Activated T-helper 9 cell treated with anti-CD3 and anti-CD28 coated beads, Interleukin-2, amount 50 U/mL, for 16 hours (primary cell): Measurements from ENCODE around the gene NUDT22.

Experiments used
- DNase-seq: peaks from one replicate; pipeline ENCODE4 v3.0.0-alpha.2; 2020; ENCODE audit warnings: low read depth

NUDT22 gene

DNA sequence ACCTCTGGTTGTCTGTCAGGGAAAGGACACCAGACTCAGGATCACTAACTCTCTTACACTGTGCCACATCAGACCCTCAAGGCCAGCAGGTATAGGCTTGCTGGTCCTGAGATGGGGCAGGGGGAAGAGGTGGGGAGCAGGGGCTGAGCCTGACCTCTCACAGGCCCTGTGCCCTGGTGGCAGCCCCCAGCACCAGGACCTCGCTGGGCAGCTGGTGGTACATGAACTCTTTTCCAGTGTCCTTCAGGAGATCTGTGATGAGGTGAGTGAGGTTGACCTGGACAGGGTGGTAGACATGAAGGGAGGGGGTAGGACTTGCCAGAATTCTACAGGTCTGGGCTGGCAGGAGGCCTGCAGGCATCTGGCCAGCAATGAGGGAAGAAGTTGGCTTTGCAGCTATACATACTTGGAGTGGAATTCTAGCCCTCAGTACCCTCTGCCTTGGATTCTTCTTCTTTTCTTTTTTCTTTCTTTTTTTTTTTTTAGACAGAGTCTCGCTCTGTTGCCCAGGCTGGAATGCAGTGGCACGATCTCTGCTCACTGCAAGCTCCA is 1.4 kb downstream of the NUDT22 start:
- DNase-seq = no peak

DNA sequence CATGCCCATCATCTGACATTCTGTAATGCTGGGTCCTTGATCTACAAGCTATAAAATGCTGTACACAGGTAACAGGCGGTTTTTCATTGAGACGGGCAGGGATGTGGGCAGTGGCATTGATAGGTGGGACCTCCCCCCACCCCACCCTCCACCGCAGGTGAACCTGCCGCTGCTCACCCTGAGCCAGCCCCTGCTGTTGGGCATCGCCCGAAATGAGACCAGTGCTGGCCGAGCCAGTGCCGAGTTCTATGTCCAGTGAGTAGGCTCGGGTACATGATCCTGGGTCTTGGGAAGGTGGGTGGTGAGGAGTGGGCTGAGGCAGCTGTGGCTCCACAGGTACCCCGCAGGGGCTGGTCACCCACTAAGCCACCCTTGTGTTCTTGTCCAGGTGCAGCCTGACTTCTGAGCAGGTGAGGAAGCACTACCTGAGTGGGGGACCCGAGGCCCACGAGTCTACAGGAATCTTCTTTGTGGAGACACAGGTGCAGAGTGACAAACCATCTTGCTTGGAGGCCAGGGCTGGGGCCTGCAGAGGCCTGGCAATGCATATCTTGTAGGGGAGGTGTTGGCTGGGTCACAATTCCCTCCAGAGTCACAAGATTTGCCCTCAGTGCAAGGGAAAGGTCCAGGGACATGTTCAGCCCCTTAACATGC is 3.1 kb downstream of the NUDT22 start:
- DNase-seq = no peak

DNA sequence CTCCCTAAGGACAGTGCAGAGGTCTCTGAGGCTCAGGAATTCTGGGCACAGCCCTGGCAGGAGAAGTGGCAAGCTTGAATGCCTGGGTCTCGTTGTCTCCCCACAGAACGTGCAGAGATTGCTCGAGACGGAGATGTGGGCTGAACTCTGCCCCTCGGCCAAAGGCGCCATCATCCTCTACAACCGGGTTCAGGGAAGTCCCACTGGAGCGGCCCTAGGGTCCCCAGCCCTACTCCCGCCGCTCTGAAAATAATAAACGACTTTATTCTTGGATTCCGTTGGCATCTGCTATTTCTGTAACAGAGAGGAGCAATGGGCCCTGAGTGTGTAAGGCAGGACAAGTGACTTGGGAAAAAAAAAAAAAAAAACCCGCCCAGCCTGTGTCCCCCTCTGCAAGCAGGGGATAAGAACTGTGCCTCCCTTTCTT is 3.7 kb downstream of the NUDT22 start:
- no peak for DNase-seq

DNA sequence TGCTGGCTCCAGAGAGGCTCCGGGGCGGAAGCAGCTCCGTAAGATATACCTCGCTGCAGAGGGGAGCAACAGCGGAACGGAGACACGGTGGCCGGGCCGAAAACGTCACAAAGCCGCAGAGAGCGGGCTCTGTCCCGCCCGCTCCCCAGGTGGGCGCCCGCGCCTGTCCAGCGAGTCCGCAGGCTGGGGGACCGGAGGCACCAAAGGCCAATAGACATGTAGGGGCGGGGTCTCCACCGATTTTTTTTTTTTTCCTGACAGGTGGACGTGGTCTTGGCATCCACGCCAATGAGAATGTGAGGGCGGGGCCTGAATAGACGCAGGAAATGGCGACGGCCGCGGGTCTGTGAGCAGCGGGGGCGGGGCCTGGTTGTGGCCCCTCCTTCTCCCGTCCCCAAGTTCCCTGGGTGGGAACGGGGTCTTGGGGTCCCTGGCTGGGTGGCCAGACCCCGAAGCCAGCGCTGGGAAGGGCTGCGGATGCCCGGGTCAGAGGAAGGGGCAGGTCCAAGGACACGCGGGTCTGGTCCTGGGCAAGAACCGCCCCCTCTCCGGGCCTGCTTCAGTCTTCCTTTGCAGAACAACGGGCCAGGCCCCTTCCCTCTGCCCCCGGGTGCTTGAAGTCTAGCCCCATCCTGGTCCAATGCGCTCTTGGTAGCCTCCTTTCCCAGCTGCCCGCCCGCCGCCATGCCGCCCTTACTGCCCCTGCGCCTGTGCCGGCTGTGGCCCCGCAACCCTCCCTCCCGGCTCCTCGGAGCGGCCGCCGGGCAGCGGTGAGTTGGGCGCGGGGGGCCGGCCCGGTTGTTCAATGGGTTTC is 4.3 kb downstream of the NUDT22 start, which contains the start of gene DNAJC4:
Gene DNAJC4, plus strand, starts transcription at position 378 of the 814 bp plus-strand sequence. Its CDS starts 307 bp downstream, at position 685.
- peak; percentile 84 for DNase-seq

DNA sequence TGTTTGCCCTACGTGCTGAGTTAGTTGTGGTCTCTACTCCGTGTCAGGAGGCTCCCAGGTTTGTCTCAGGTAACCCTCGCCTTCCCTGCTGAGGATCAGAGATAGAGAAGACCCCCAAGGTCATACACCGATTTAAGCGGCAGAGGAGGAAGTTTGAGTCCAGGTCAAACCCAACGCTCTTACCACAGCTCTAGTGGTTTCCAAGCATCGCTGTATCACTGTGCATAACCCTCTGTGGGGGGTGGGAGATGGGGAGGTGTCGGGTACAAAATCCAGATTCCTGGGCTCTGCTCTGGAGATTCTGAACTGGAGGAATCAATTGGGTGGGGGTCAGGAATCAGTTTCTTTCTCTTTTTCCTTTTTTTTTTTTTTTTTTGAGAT is 4.9 kb downstream of the NUDT22 start:
- no peak for DNase-seq

DNA sequence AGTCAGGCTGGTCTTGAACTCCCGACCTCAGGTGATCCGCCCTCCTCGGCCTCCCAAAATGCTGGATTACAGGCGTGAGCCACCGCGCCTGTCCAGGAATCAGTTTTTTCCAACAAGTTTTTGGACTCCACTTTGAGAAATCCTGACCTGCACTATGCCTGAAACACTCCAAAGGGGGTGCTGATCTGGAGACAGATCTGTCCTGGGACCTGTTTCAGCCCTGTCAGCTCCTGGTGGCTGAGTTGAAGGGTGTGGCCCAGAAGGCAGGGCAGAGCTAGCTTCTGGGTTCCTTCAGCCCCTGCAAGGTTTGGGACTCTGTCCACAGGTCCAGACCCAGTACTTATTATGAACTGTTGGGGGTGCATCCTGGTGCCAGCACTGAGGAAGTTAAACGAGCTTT is 5.5 kb downstream of the NUDT22 start:
- no peak for DNase-seq

DNA sequence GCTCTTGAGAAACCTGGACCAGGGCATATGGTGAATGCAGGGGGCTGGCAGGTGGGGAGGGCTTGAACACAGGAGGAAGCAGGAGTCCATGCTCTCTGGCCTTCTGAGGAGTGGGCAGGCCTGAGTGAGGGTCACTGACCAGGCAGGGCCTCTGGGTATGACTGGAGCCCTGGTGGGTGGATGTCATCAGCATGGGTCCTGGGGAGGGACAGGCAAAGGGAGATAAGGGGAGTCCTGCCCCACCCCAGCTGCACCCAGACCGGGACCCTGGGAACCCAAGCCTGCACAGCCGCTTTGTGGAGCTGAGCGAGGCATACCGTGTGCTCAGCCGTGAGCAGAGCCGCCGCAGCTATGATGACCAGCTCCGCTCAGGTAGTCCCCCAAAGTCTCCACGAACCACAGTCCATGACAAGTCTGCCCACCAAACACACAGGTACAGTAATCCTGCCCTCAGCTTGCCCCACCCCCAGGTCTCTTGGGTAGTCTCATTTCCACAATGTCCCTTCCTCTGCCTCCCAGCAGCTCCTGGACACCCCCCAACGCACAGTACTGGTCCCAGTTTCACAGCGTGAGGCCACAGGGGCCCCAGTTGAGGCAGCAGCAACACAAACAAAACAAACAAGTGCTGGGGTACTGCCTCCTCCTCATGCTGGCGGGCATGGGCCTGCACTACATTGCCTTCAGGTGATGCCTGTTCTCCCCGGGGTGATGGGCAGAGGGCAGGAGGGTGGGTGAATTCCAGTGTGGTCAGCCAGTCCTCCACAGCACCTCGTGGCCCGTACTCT is 6.3 kb downstream of the NUDT22 start:
- DNase-seq = no peak

DNA sequence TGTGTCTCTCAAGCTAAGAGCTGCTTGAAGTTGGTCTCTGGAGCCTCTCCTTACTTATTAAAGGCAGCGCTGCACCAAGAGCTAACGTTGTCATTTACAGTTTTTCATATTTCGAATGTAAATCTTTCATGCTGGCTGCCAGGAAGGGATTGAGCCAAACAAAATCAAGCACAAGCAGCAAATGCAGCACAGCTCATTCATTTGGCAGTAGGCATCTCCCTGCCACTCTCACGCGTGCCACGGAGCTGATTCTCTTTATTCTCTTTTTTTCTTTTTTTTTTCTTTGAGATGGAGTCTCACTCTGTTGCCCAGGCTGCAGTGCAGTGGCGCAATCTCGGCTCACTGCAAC is 6.9 kb downstream of the NUDT22 start:
- no peak for DNase-seq

DNA sequence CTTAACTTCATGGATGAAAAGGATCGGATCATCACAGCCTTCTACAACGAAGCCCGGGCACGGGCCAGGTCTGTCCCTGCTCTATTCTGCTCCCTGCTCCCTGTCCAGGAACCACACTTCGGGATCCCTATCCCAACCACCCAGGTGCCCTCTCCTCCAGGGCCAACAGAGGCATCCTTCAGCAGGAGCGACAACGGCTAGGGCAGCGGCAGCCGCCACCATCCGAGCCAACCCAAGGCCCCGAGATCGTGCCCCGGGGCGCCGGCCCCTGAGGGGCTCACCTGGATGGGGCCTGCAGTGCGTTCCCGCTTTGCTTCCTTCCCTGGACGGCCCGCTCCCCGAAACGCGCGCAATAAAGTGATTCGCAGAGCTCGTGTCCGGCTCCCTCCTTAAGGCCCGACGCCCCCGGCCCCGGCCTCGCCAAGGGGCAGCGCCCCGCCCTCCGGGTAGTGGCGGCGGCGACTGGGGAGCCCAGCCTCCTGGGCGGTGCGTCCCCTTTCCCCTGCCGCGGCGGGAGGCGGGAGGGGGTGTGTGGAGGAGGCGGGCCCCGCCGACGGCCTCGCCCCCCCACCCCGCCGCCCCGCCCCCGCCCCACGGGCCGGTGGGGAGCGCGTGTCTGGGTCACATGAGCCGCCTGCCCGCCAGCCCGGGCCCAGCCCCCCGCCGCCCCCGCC is 8.0 kb downstream of the NUDT22 start, which contains the start of gene VEGFB:
Gene VEGFB, plus strand, starts transcription at position 672 of the 674 bp plus-strand sequence. CDS start 250 bp downstream, outside the sequence.
- DNase-seq = peak; percentile 66

DNA sequence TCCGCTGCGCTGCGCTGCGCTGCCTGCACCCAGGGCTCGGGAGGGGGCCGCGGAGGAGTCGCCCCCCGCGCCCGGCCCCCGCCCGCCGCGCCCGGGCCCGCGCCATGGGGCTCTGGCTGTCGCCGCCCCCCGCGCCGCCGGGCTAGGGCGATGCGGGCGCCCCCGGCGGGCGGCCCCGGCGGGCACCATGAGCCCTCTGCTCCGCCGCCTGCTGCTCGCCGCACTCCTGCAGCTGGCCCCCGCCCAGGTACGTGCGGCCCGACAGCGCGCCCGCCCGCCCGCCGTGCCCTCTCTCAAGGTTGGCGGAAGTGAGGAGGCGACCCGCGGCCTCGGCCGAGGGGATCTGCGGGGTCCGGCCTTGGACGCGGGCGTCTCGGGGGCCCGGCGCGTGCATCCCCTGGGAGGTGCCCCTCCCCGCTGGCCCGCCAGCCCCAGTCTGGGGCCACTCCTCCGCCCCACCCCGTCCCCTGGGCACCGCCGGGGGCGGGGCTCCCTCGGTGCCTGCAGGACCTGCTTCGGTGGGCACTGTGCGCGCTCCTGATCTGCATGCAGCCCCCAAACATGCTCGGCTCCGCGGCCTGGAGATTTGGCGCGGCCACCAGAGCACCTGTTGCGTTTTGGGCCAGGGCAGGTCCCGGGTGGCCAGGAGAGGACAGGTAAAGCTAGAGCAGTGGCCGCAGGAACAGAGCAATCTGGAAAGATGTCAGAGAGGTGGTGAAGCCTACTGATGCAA is 8.7 kb downstream of the NUDT22 start:
- DNase-seq = peak; percentile 36

DNA sequence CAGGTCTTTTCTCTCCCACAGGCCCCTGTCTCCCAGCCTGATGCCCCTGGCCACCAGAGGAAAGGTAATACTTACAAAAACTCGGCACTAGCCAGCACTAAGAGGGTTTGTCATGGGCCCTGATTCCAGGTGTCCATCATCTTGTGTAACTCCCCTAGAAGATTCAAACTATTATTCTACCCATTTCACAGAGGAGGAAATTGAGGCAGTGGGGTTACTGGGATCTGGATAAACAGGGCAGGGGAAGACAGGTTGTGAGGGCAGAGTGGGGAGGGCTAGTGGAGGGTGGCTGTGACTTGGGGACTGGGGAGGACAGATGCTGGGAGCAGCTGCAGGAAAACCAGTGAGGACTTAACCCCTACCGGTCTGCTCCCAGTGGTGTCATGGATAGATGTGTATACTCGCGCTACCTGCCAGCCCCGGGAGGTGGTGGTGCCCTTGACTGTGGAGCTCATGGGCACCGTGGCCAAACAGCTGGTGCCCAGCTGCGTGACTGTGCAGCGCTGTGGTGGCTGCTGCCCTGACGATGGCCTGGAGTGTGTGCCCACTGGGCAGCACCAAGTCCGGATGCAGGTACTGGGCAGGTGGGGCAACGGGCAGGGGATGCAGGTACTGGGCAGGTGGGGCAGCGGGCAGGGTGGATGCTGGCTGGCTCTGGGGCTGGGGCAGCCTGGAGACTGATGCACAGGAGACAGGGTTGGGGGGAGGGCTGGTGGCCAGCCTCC is 9.5 kb downstream of the NUDT22 start:
- no peak for DNase-seq

DNA sequence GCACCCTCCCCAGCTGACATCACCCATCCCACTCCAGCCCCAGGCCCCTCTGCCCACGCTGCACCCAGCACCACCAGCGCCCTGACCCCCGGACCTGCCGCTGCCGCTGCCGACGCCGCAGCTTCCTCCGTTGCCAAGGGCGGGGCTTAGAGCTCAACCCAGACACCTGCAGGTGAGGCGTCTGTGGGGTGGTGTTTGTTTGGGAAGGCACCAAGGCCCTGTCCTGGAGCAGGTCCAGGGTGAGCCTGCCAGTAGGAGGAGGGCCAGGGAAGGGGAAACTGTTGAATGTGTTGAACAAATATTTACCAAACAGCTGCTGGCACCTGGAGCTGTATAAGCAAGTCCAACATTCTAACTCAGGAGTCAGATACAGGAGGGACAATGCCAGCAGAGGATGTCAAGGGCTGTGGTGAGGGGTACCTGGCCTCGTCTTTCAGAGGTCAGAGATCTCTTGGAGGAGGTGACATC is 11.4 kb downstream of the NUDT22 start:
- DNase-seq = no peak

DNA sequence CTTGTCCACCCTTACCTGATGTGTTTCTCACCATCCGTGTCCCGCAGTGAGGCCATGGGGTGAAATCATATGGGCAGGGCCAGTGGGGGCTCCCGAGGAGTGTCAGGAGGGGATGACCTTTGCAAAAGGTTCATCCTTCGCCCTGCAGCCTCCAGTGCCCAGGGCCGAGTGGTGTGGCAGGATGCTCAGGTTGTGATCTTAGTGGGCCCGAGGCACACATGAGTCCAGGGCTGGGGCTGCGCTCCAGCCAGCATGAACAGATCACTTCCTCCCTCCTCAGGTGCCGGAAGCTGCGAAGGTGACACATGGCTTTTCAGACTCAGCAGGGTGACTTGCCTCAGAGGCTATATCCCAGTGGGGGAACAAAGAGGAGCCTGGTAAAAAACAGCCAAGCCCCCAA is 12.0 kb downstream of the NUDT22 start:
- no peak for DNase-seq

DNA sequence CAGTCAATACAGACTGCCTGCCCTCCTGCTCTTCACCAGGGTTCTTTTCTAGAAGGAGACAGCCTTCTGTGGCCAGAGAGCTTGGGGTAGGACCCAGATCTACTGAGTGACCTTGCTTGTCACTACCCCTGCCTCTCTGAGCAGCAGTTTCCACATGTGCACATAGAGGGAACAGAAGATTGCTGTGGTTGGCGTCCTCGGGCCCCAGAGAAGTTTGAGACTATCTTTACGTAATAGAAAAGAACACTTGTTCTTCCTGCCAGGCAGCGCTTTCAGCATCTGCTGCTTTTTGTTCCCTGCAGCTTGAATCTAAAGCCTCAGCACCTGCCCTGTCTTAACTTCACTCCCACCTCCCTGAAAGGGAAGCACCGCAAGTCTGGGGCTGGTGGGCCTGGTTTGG is 12.9 kb downstream of the NUDT22 start:
- no peak for DNase-seq

DNA sequence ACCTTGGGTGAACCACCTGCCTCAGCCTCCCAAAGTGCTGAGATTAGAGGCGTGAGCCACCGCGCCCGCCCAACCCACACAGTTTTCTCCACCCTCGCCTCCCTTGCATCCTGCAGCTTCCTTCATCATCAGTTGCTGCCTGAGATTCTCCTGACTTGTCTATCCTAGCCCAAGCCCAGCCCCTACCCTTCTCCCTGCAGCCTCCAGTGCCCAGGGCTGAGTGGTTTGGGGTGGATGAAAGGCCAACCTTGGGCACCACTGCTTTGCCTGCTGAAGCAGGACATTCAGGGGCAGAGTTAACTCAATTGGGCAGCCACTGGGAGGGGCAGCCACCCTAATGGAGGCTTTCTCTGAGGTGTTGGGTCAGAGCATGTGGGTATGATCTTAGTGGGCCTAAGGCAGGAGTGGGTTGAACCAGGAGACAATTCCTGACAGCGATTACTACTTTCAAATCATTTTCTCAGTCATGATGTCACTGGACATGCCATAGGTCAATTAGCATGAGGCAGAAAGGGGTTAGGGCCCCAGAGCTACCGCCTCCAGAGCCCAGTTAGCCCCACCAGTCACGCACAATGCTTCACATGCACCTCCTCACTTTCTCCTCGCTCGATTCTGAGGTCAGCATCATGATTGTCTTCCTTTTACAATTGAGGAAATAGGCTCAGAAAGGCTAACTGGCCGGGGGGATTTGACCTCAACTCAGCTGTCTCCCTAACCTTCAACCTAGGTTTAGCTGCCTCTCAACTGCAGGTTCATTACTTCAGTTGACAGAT is 13.8 kb downstream of the NUDT22 start:
- no peak for DNase-seq

DNA sequence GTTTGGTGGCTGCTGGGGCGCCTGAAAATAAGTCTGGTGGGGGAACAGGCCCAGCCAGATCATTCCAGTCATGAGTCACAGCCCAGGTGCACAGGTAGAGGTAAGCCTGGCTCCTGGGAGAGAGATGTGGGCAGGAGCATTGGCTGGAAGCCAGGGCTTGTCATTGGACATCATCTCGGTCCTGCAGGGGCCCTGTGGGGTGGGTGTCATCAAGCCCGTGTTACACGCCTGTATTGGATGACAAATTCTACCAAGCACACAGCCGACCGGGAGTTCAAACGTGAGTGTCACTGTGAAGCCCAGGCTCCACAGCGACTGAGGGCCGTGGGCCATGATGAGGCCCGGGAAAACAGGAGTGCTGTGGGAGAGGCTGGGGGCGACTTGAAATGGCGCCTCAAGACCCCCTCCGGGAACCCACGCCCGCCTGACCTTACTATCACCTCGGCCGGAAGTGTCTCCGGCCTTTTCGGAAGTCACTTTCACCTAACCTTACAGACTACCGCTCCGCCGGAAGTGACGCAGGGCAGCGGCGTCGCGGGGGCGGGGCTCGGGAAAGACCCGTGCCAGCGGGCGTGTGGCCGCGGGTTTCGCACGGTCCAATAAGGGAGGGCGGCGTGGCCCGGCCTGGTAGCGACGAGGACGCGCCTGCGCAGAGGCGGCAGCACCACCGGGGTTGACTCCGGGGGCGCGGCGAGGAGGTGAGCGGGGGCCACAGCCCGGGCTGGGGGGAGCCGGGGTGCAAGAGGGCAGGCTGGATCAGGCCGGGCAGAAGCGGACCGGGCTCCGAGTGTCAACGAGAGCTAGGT is 14.6 kb downstream of the NUDT22 start, which contains the start of gene FKBP2:
Gene FKBP2, plus strand, starts transcription at position 661 of the 806 bp plus-strand sequence. CDS start 1,293 bp downstream, outside the sequence.
- DNase-seq = peak; percentile 99

DNA sequence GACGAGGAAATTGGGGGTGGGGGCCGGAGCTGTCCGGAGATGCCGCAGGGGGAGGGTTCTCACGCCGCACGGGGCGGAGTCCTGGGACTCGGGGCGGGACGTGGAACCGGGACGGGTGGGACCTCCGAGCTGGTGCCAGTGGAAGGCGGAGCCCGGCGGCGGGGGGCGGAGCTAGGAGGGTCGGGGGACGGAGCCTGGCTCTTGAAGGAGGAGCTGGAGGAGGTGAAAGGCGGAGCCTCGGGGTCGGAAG is 15.1 kb downstream of the NUDT22 start:
- DNase-seq = peak; percentile 99

DNA sequence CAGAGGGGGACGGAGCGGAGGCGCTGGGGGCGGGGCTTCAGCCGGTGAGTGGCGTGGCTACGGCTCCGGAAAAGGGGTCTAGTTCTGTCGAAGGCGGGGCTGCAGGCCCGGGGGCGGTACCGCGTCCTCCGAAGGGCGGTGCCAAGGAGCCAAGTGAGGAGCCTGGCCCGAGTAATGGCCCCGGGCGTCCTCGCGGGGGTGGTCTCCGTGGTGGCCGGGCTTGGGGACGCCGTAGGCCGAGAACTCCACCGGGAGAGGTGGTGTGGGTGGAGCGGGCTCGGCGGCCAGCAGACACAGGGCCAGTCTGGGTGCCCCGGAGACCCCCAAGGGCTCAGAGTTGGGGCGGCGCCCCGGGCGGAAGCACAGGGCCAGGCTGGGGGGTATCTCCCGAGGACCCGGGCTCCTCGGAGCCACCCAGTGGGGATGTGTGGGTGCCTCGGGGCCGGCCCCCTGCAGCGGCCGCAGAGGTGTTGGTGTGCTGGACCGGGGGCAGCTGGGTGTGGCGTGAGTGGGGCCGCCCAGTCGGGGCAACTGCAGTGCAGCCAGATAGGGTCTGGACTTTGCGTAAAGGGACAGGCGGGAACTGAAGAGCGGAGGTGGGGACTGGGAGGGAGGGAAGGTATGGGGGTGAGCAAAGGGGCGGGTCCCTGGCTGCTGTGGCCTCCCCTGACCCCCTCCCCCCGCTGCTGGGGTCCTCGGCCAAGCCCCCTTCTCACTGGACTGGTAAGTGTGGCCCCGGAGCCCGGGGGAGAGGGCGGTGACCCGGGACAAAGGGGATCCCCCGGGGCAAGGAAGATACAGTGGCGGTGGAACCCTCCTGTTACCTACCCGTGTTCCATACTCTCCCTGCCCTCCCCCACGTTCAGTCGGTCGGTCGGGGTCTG is 15.7 kb downstream of the NUDT22 start:
- no peak for DNase-seq
